RWPE1 (cell line): ENCODE results near the gene TANK.

Source experiments
- CTCF ChIA-PET: fragments of 350-600 bp; sonication (Branson Sonifier 250); formaldehyde crosslinking; extraction: SDS; loops from one replicate; lab custom pipeline; 2021; lab: Yijun Ruan, JAX
- POLR2A ChIA-PET: fragments of 400-600 bp; formaldehyde crosslinking; extraction: SDS; loops from one replicate; lab custom pipeline; 2020; ENCODE audit warnings: antibody characterized with exemption; ENCODE audit not compliant: low non-redundant PET; lab: Yijun Ruan, JAX
- DNase-seq: peaks from one replicate; pipeline ENCODE4 v3.0.0; 2012; ENCODE audit warnings: low spot score
- H3K27ac ChIP-seq: fragments of 450-650 bp; 2 replicates; pipeline ENCODE4 v1.5.1; 2017
- TF ChIP-seq, protein P1 (sequence below): fragments of 450-650 bp; conservative IDR thresholded peaks from 2 replicates; pipeline ENCODE4 v1.5.1; 2017; ENCODE audit warnings: low read depth, mild to moderate bottlenecking

The TANK gene

DNA sequence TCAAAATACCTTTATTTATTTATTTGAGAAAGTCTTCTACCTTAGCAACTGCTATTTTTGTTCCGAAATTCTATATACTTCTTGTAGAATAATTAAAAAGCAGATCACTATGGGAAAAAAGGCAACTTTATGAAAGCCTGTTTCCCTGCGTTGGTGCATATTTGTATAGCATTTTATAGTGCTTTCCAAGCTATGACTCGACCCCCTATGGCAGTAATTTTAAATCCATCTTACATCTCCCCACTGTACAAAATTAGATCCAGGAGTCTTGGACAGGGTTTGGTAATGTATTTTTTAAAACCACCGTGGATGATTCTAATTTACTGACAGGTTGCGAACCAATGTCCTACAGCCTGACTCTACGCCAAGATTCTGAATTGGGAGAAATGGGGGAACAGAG, 10.1 kb downstream of the TANK start:
- CTCF ChIA-PET = no interaction called here
- TF ChIP-seq, protein P1, sequence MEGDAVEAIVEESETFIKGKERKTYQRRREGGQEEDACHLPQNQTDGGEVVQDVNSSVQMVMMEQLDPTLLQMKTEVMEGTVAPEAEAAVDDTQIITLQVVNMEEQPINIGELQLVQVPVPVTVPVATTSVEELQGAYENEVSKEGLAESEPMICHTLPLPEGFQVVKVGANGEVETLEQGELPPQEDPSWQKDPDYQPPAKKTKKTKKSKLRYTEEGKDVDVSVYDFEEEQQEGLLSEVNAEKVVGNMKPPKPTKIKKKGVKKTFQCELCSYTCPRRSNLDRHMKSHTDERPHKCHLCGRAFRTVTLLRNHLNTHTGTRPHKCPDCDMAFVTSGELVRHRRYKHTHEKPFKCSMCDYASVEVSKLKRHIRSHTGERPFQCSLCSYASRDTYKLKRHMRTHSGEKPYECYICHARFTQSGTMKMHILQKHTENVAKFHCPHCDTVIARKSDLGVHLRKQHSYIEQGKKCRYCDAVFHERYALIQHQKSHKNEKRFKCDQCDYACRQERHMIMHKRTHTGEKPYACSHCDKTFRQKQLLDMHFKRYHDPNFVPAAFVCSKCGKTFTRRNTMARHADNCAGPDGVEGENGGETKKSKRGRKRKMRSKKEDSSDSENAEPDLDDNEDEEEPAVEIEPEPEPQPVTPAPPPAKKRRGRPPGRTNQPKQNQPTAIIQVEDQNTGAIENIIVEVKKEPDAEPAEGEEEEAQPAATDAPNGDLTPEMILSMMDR = no peak
- no peak overlapping the region for H3K27ac ChIP-seq
- DNase-seq = no peak
- POLR2A ChIA-PET = no interaction called here

DNA sequence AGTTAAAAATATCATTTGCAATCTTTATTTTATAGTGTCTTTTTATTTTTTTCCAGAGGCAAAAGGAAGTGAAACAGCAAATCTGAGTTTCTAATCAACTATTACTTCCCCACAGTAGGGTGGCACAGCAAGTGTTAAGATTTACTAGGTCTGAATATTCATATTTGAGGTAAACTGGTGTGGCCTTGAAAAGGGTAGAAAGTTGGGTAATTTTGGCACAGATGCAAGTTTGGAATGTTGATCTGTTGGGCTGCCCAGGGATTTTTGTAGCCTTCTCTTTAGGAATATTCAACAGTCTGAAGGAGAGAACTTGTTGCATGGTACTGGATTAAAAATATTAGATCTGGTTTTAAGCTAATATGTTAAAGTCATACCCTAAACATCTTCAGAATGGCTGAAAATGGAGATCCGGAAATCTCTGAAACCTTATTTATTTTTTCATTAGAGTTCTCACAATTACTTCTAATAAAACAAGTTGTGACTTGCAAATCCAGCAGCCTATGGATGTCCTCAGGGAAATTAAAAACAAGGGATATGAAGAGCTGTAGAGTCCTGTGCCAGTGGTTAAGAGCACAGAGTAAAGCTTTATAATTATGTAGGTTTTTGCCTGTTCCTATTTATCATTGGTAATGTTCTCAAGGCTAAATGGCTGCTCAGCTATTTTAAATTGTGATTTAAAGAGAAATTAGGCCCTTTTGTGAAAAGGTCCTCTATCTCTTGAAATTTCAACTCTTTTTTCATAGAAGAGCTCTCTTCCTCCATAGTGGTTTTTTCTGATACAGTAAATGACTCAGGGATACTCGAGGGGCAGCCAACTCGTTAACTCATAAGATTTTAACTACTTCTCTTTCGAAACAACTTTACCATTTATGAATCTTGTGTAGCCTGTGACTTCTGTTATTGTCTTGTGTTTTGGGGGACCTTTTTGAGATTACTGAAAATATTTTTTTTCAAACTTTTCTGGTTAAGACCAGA, 11.0 kb downstream of the TANK start:
- ChIA-PET POLR2A (no interaction called here), CTCF (no interaction called here)
- peak; percentile 40 for DNase-seq
- TF ChIP-seq, protein P1 = no peak
- H3K27ac ChIP-seq = no peak overlapping the region

DNA sequence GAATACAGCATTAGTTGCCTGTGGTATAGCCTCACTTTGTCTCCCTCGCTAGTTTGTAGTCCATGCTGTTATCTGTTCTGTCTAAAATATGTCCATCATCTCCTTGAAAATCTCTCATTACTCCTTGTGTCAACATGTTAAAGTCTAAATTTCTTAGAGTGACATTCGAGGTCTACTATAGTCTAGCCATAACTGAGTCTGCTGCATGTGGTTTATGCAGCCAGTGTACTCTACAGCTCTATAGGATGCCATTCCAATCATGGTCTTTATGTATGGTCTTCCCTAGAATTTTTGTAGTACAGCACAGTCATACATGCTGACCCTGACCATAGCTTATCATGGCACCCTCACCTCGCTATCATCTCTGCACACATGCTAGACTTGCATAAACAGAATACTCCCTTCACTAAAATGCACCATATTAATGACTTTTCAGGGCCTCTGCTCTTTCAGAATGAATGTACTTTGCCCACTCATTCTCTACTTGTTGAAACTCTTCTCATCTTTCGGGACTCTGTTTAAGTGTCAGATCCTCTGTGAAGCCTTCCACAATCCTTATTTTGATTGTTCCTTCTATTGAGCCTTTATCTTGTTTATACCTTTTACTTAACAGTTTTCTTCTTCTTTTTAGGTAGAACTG, 12.8 kb downstream of the TANK start:
- CTCF ChIA-PET = interaction anchor here (0.6 kb wide), 1 partner anchor 105 kb away, joined by 3 read pairs; no protein-coding TSS in a partner anchor
- TF ChIP-seq, protein P1 = no peak
- POLR2A ChIA-PET = no interaction called here
- DNase-seq = no peak
- no peak overlapping the region for H3K27ac ChIP-seq

DNA sequence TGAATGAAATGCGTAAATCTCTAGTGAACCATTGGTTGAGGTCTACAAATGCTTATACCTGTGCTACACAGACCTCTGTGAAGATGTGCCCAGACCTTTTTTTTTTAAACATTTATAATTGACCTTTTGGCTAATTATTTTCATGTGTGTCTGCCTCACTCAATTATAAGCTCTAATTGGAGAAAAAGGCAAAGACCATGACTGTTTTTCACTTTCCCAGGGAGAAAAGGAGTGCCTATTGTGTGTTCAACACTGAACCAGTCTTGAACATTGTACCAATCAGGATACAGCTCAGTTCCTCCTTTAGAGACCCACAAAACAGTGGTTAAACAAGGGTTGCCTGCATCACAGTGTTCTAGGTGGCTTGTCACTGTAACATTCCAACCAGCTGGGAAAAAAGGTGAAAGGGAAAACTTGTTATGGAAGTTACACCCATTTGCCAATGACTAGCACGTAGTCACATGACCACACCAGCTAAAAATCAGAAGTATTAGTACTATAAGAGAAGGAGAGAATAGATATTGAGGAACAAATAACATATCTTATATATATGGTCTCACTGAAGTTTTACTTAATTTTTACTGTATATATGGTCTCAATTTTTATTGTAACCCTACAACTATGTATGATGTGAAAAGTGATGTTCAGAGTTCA, 13.4 kb downstream of the TANK start:
- POLR2A ChIA-PET = no interaction called here

DNA sequence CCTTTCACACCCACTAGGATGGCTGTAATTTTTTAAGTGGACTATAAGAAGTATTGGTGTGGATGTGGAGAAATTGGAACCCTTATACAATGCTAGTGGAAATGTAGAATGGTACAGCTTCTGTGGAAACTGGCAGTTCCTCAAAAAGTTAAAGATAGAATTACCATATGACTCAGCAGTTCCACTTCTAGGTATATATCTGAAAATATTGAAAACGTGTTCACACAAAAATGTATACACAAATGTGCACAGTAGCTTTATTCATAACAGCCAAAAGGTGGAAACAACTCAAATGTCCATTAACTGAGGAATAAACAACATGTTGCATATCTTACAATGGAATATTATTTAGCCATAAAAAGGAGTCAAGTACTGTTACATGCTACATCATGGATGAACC, 17.7 kb downstream of the TANK start:
- no peak for DNase-seq
- TF ChIP-seq, protein P1 = no peak
- POLR2A ChIA-PET = no interaction called here
- H3K27ac ChIP-seq = no peak overlapping the region
- CTCF ChIA-PET = no interaction called here

More for the DNA sequence above, 13.4 kb downstream of the TANK start:
- CTCF ChIA-PET = interaction anchor here (0.6 kb wide), 1 partner anchor 106 kb away, joined by 3 read pairs; no protein-coding TSS in a partner anchor
- TF ChIP-seq, protein P1 = no peak
- DNase-seq = no peak
- H3K27ac ChIP-seq = no peak overlapping the region

DNA sequence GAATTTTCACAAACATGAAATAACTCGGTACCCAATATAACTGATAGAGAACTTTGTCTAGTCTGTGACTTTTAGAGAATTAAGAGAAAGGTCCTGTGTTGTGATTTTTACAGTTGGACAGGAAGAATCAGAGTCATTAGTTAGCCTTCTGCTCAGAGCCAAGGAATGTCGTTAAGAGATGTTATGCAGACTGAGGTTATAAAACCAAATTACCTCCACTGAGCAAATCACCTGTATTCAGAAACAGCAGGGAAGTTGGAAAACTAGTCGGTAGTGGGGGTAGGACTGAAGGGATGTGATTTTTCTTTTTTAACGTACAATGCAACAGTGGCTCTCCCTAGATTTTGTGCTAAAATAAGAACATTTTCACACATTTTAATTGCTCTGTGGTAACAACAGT, 18.5 kb downstream of the TANK start:
- ChIA-PET CTCF (no interaction called here), POLR2A (no interaction called here)
- H3K27ac ChIP-seq = no peak overlapping the region
- TF ChIP-seq, protein P1 = no peak
- DNase-seq = no peak
